K562 (cell line): Measurements from ENCODE around the gene HMGN2. TPM values are rescaled to one million over a fixed set of nuclear protein-coding genes. Genes with fewer than 3 reads are reported as not detected.

ENCODE experiments used
- AFF4 ChIP-seq: sonication (generic); formaldehyde crosslinking; IDR thresholded peaks from 2 replicates; pipeline ENCODE4 v1.8.0; 2023; ENCODE audit warnings: mild to moderate bottlenecking, missing genetic modification reagents
- HDAC8 ChIP-seq: fragments of 450-650 bp; IDR thresholded peaks from 2 replicates; pipeline ENCODE4 v1.6.1; 2016; ENCODE audit warnings: mild to moderate bottlenecking, missing genetic modification characterization, moderate library complexity, missing compliant biosample characterization
- HIVEP1 ChIP-seq: fragments of 250-450 bp; sonication (Bioruptor Pico); IDR thresholded peaks from 2 replicates; pipeline ENCODE4 v1.4.0; 2020; ENCODE audit warnings: mild to moderate bottlenecking
- MEF2D ChIP-seq: conservative IDR thresholded peaks from 2 replicates; pipeline ENCODE4 v1.6.1; 2016; ENCODE audit warnings: low read depth, missing genetic modification characterization, missing compliant biosample characterization
- NR1H2 ChIP-seq: sonication (generic); formaldehyde crosslinking; IDR thresholded peaks from 2 replicates; pipeline ENCODE4 v1.4.0; 2020; ENCODE audit warnings: mild to moderate bottlenecking, missing genetic modification reagents
- NR2C2 ChIP-seq, 2 experiments: fragments of 200-800 bp in 1 of 2; sonication (Bioruptor generic) in 1 of 2; sonication (generic) in 1 of 2; formaldehyde crosslinking in 1 of 2; IDR thresholded peaks; 2 replicates each; pipeline versions ENCODE4 v1.6.1 to v1.8.0; 2016 to 2022; ENCODE audit warnings: mild to moderate bottlenecking in 1 of 2, missing compliant biosample characterization in 1 of 2, missing genetic modification characterization in 1 of 2, missing genetic modification reagents in 1 of 2
- PHTF2 ChIP-seq: fragments of 250-450 bp; sonication (Bioruptor Pico); IDR thresholded peaks from 2 replicates; pipeline ENCODE4 v1.5.0; 2021; ENCODE audit warnings: mild to moderate bottlenecking
- SNRNP70 ChIP-seq: fragments of 200-400 bp; formaldehyde crosslinking; optimal IDR thresholded peaks from 2 replicates; pipeline ENCODE3; 2017; ENCODE audit warnings: low read depth, low read length
- TFE3 ChIP-seq: fragments of 450-650 bp; formaldehyde crosslinking; IDR thresholded peaks from 2 replicates; pipeline ENCODE4 v1.4.0; 2020; ENCODE audit warnings: mild to moderate bottlenecking, mixed read lengths
- ZNF830 ChIP-seq: fragments of 250-450 bp; sonication (Bioruptor Pico); IDR thresholded peaks from 2 replicates; pipeline ENCODE4 v1.5.0; 2021; ENCODE audit warnings: mild to moderate bottlenecking
- polyA plus RNA-seq, 8 experiments: library from polyadenylated mRNA; depleted of rRNA in 4 of 8; stranded (reverse) in 5 of 8; unstranded in 3 of 8; fragments of >200 nt; fragmentation: Nextera tagmentation in 2 of 8; fragmentation: Illumina TruSeq in 1 of 8; extraction: Ambion mirVana in 2 of 8; extraction: Trizol in 1 of 8; gene quantifications; 2 replicates each; pipeline versions ENCODE4 v1.2.1 to v1.2.3, GENCODE V29; 2011 to 2014; ENCODE audit warnings: inconsistent platforms in 1 of 8, missing spikeins in 1 of 8
- total RNA-seq, 7 experiments: library from RNA; depleted of rRNA in 6 of 7; stranded (reverse); fragments of >200 nt in 6 of 7; fragmentation: Illumina TruSeq in 2 of 7; extraction: Trizol in 2 of 7; gene quantifications; 2 replicates each; pipeline versions ENCODE4 v1.2.1 to v1.2.3, GENCODE V29; 2011 to 2021; ENCODE audit warnings: low replicate concordance in 1 of 7
- TF ChIP-seq, protein P1 (sequence below): fragments of 450-650 bp; IDR thresholded peaks from 2 replicates; pipeline ENCODE4 v1.6.1; 2016; ENCODE audit warnings: mild to moderate bottlenecking, moderate library complexity

Gene HMGN2
- total and polyA plus RNA-seq, 9 of the 15 experiments (the other 6 are each of a cell fraction or from before 2014, with no cell fraction given), result 370 to 1,354 (median 965) TPM

GRCh38 chr1:26483980-26484379, 11.7 kb downstream of the HMGN2 start (continued):
- TF ChIP-seq, protein P1, sequence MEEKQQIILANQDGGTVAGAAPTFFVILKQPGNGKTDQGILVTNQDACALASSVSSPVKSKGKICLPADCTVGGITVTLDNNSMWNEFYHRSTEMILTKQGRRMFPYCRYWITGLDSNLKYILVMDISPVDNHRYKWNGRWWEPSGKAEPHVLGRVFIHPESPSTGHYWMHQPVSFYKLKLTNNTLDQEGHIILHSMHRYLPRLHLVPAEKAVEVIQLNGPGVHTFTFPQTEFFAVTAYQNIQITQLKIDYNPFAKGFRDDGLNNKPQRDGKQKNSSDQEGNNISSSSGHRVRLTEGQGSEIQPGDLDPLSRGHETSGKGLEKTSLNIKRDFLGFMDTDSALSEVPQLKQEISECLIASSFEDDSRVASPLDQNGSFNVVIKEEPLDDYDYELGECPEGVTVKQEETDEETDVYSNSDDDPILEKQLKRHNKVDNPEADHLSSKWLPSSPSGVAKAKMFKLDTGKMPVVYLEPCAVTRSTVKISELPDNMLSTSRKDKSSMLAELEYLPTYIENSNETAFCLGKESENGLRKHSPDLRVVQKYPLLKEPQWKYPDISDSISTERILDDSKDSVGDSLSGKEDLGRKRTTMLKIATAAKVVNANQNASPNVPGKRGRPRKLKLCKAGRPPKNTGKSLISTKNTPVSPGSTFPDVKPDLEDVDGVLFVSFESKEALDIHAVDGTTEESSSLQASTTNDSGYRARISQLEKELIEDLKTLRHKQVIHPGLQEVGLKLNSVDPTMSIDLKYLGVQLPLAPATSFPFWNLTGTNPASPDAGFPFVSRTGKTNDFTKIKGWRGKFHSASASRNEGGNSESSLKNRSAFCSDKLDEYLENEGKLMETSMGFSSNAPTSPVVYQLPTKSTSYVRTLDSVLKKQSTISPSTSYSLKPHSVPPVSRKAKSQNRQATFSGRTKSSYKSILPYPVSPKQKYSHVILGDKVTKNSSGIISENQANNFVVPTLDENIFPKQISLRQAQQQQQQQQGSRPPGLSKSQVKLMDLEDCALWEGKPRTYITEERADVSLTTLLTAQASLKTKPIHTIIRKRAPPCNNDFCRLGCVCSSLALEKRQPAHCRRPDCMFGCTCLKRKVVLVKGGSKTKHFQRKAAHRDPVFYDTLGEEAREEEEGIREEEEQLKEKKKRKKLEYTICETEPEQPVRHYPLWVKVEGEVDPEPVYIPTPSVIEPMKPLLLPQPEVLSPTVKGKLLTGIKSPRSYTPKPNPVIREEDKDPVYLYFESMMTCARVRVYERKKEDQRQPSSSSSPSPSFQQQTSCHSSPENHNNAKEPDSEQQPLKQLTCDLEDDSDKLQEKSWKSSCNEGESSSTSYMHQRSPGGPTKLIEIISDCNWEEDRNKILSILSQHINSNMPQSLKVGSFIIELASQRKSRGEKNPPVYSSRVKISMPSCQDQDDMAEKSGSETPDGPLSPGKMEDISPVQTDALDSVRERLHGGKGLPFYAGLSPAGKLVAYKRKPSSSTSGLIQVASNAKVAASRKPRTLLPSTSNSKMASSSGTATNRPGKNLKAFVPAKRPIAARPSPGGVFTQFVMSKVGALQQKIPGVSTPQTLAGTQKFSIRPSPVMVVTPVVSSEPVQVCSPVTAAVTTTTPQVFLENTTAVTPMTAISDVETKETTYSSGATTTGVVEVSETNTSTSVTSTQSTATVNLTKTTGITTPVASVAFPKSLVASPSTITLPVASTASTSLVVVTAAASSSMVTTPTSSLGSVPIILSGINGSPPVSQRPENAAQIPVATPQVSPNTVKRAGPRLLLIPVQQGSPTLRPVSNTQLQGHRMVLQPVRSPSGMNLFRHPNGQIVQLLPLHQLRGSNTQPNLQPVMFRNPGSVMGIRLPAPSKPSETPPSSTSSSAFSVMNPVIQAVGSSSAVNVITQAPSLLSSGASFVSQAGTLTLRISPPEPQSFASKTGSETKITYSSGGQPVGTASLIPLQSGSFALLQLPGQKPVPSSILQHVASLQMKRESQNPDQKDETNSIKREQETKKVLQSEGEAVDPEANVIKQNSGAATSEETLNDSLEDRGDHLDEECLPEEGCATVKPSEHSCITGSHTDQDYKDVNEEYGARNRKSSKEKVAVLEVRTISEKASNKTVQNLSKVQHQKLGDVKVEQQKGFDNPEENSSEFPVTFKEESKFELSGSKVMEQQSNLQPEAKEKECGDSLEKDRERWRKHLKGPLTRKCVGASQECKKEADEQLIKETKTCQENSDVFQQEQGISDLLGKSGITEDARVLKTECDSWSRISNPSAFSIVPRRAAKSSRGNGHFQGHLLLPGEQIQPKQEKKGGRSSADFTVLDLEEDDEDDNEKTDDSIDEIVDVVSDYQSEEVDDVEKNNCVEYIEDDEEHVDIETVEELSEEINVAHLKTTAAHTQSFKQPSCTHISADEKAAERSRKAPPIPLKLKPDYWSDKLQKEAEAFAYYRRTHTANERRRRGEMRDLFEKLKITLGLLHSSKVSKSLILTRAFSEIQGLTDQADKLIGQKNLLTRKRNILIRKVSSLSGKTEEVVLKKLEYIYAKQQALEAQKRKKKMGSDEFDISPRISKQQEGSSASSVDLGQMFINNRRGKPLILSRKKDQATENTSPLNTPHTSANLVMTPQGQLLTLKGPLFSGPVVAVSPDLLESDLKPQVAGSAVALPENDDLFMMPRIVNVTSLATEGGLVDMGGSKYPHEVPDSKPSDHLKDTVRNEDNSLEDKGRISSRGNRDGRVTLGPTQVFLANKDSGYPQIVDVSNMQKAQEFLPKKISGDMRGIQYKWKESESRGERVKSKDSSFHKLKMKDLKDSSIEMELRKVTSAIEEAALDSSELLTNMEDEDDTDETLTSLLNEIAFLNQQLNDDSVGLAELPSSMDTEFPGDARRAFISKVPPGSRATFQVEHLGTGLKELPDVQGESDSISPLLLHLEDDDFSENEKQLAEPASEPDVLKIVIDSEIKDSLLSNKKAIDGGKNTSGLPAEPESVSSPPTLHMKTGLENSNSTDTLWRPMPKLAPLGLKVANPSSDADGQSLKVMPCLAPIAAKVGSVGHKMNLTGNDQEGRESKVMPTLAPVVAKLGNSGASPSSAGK, result no peak
- TF ChIP-seq NR1H2 (CRISPR knock-in tag) (no peak), TFE3 (no peak), HDAC8 (tag) (peak; percentile 64; the same call in 1 of the 2 replicates), ZNF830 (CRISPR knock-in tag) (no peak), NR2C2 (CRISPR knock-in tag; IDR thresholded peaks at IDR 0.05) (no peak), NR2C2 (tag; IDR thresholded peaks at IDR 0.05) (0 out of 2 replicates have a peak, but pooled peaks have one; percentile 29), SNRNP70 (no peak), MEF2D (tag) (peak; percentile 85), PHTF2 (CRISPR knock-in tag) (no peak), HIVEP1 (CRISPR knock-in tag) (no peak), AFF4 (CRISPR knock-in tag) (no peak)
